Vagina (tissue), 2 donors: Measurements from ENCODE around the gene CAVIN1.
"Not testable (repeated sequence)": the region's sequence is repeated elsewhere in the genome, so short reads cannot be mapped to it uniquely, and the experiment has no call there.

Source experiments
- POLR2AphosphoS5 ChIP-seq, 2 donors: sonication (generic); formaldehyde crosslinking; IDR thresholded peaks; one replicate each; pipeline ENCODE4 v1.9.0; 2017; ENCODE audit warnings: antibody characterized with exemption in 2 of 2, mild to moderate bottlenecking in 2 of 2, low read depth in 1 of 2; ENCODE audit not compliant: insufficient read depth in 1 of 2
- TF ChIP-seq, protein P1 (sequence below), 3 experiments: fragments of 450-650 bp in 2 of 3; fragments of 200-600 bp in 1 of 3; sonication (generic) in 1 of 3; IDR thresholded peaks; one replicate each; pipeline ENCODE4 v1.5.1; 2017 to 2019; ENCODE audit warnings: antibody characterized with exemption in 3 of 3, mild to moderate bottlenecking in 2 of 3, moderate library complexity in 2 of 3

- not testable (repeated sequence) for TF ChIP-seq POLR2AphosphoS5 (IDR thresholded peaks at IDR 0.05; ENCODE audit: insufficient read depth in 1 of 2, low read depth in 1 of 2)
- TF ChIP-seq, protein P1, sequence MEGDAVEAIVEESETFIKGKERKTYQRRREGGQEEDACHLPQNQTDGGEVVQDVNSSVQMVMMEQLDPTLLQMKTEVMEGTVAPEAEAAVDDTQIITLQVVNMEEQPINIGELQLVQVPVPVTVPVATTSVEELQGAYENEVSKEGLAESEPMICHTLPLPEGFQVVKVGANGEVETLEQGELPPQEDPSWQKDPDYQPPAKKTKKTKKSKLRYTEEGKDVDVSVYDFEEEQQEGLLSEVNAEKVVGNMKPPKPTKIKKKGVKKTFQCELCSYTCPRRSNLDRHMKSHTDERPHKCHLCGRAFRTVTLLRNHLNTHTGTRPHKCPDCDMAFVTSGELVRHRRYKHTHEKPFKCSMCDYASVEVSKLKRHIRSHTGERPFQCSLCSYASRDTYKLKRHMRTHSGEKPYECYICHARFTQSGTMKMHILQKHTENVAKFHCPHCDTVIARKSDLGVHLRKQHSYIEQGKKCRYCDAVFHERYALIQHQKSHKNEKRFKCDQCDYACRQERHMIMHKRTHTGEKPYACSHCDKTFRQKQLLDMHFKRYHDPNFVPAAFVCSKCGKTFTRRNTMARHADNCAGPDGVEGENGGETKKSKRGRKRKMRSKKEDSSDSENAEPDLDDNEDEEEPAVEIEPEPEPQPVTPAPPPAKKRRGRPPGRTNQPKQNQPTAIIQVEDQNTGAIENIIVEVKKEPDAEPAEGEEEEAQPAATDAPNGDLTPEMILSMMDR (IDR thresholded peaks at IDR 0.05) = not testable (repeated sequence)
Measured at GRCh38 chr17:42368797-42369561, 54.1 kb downstream of the CAVIN1 start.
